NCI-H82 treated with DMSO at 0.1 percent for 48 hours (cell line): ENCODE measurements around the gene CHCHD1.
"Not testable (repeated sequence)": the region's sequence is repeated elsewhere in the genome, so short reads cannot be mapped to it uniquely, and the experiment has no call there.

ENCODE experiments used
- DNase-seq: peaks from one replicate; lab custom pipeline; 2025; ENCODE audit not compliant: unreplicated experiment; lab: John Stamatoyannopoulos, UW

The CHCHD1 gene

DNA sequence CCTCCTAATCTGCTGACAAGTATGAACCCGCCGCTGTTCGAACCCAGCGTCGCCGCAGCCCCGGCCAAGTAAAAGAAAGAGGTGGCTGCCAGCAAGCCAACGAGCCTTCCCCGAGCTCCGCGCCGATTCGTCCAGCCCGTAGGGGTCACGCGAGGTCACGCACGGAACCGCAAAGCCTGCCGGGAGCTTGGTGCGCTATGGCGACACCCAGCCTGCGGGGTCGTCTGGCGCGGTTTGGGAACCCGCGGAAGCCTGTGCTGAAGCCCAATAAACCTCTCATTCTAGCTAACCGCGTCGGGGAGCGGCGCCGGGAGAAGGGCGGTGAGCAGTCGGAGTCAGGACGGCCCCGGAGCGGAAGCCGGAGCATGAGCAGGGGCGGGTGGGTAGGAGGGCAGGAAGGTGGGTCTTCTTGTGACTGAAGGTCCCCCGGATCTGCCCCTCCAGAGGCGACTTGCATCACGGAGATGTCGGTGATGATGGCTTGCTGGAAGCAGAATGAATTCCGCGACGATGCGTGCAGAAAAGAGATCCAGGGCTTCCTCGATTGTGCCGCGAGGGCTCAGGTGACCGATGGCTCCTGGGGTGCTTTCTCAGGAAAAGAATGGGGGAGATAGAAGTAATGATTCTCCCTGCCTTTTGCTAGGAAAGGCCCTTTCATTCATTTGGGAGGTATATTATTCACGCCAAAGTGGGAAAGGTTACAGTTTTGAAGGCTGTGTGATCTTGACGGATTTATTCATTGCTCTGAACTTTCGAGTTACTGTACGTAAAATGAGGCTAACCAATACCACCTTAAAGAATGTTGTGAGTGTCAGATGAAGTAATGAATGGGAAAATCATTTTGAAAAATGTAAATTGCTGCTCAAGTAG is at the start of gene CHCHD1:
Gene CHCHD1, plus strand, starts transcription at position 170 of the 870 bp plus-strand sequence. Its CDS starts 28 bp downstream, at position 198.
- peak; percentile 22 for DNase-seq

DNA sequence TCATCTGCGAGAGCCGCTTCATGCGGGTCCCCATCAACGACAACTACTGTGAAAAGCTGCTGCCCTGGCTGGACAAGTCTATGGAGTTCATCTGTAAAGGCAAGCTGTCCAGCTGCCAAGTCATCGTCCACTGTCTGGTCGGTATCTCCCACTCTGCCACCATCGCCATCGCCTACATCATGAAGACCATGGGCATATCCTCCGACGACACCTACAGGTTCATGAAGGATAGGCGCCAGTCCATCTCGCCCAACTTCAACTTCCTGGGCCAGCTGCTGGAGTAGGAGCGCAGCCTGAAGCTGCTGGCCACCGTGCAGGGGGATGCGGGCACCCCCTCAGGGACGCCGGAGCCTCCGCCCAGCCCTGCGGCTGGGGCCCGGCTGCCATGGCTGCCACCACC is 49.4 kb upstream of the CHCHD1 start:
- DNase-seq = no peak

DNA sequence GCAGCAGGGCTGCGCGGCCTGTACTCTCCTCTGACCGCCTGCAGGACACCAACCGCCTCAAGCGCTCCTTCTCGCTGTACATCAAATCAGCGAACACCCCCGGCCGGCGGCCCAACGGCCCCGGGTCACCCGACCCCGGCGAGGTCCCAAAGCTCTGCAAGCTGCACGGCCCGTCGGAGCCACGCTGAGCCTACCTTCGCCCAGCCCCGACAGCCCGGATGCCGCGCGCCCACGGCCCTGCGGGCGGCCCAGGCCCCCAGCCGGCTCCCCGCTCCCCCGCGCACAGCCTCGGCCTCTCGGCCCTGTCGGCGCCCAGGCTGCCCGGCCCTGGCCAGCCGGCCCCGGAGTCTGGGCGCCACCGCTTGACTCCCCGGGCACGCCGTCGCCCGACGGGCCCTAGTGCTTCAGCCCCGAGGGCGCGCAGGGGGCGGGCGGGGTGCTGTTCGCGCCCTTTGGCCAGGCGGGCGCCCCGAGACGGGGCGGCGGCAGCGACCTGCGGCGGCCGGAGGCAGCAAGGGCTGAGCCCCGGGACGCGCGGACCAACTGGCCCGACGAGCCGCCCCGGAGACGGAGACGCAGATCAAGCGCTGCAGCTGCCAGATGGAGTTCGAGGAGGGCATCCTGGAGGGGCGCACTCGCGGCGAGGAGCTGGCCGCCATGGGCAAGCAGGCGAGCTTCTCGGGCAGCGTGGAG is 48.8 kb upstream of the CHCHD1 start:
- no peak for DNase-seq

DNA sequence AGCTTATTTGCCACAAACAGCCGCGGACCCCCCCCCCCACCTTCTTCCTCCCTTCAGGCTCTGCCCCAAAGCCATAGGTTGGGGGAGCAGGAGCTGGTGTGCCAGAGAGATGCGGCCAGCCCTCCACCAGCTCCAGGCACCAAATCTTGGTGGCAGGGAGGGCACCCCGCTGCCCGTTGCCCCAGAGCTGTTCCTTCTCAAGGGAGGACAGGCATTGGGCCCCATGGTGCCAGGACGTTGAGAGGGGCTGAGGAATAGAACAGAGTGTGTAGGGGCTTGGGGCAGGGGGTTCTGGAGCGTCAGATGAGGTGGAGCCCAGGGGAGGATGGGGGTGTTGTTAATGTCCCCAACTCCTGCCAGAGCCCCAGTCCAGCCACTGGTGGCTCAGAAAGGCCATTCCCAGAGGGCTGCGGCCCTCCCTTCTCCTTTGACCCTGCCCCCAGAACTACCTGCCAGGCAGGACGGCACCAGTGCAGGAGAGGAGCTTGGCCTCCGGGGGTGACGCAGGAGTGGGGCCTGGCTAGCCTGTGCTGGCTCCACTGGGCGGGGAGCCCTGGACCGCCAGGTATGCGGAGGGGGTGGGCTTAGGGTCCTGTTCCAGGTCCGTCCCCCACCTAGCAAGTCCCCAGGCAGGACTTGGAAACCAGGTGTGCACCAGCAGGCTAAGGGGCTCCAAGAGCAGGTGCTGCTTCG is 47.7 kb upstream of the CHCHD1 start:
- DNase-seq = no peak

DNA sequence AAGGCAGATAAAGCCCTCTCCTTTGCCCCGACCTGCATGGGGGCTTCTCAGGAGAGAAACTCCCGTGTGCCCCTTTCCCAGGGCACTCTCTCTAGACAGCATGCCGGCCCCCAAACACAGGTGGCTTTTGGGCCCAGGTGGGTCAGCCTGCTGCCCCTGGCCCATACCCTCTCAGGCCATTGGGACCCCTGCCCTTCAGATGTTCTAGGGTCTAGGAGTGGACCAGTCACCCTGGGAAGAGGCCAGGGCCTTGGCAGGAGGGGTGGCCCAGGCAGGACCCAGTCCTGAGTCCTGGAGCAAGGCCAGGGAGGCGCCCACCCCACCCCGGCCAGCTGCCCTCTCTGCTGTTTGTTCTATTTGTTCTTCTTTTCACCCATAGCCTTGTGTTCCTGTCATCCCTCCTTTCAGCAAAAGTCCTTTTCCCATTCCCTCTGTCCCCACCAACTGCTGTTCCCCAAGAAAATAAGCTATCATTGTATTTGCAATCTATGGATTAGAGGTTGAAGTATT is 47.0 kb upstream of the CHCHD1 start:
- no peak for DNase-seq

DNA sequence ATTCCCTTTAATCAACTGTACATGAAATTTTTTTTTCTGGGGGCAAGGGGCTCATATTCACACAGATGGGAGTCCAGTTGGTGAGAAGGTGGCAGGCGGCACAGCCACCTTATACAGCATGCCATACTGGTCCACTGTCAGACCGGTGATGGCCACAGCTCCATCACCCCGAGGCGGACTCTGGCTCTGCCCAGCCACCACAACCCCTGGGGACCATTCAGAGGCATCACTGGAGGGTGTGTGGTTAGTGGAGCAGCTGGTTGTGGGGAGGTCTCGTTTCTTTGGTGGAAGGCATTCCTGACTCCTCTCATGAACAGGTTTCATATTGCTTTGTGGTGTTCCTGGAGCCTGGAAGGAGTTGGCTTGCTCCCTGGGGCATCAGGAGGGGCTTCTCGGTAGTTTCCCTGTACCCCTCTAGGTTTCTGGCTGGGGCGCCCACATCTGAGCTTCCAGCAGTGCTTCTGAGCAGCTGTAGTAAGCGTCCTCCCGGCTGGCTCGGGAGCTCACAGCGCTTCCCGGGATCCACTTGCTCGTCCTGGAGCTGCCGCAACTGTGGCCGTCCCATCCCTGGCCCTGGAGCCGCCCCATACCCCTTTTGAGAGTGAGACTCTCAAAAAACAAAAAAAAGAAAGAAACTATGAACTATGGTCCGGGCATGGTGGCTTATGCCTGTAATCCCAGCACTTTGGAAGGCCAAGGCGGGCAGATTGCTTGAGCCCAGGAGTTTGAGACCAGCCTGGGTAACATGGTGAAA is 41.2 kb upstream of the CHCHD1 start:
- DNase-seq = not testable (repeated sequence)

DNA sequence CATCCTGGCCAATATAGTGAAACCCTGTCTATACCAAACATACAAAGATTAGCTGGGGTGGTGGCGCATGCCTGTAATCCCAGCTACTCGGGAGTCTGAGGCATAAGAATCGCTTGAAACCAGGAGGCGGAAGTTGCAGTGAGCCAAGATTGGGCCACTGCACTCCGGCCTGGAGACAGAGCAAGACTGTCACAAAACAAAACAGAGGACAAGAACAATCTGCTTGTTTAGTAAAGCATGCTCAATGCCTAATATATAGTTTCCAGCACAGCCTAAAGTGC is 39.5 kb upstream of the CHCHD1 start:
- no peak for DNase-seq

DNA sequence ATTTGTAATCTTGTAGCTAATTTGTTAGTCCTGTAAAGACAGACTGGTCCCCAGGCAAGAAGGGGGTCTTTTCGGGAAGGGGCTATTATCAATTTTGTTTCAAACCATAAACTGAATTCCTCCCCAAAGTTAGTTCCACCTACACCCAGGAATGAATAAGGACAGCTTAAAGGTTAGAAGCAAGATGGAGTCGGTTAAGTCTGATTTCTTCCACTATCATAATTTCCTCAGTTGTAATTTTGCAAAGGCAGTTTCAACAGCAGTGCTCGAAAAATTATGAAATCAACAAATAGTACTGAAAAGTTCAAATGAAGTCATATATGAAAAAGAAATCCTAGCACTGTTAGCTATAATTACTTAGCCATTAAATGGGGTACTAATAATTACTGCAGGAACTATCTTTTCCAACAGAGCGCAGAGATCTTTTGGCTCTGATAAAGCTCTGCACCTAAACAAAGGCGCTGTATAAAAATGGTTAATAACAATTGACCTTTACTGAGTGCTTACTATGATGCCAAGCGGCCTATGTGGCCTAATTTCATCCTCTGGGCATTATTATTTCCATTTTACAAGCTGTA is 38.4 kb upstream of the CHCHD1 start:
- DNase-seq = no peak

DNA sequence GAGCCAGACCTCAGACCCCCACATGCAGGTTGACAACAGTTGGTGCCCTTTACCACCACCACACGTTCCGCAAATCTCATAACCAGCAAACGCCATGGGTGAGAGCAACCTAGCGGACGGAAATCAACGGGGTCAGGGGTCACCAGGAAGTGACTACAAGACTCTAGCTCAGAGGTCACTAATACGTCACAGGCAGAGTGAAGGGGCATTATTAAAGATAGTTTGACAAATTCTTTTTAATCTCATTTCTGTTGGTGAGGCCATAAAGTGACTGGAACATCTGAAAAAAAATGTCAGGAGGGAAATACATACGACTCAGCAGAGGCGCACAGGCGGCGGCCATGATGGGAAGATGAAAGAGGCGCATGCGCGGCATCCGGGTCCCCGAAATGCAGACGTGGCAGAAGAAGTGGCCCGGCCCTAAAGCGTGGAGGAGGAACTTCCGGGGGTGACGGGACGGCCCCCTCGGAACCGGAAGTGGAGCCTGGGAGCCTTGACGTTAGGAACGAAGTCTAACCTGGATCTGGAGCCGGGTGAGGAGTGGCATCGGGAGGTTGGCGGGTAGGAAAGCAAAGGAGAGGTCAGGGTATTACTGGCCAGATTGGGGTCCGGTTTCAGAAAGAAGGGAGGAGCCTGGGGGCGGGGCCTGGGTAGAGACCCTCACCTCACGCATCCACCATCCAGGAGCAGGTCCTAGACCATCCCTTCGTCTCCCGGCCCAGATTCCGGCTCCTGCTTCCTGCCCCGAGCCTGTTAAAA is 37.8 kb upstream of the CHCHD1 start, which contains the start of gene SEC24C:
Gene SEC24C, plus strand, starts transcription at position 468 of the 759 bp plus-strand sequence. CDS start 2,461 bp downstream, outside the sequence.
- peak; percentile 81 for DNase-seq

DNA sequence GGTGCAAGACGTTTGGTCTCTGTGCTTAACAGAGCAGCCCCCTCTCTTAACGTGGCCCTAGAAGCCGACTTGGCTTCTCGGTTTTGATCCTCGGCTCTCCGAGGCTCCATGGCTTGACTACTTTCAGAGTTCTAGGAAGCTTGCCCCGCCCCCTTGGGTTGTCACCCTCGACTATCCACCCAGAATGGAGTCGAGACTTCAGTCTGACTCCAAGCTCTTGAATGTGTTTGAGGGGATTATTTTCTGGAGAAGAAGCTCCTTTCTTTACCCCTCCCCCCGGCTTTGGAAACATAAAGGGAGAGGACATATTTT is 37.2 kb upstream of the CHCHD1 start:
- no peak for DNase-seq

DNA sequence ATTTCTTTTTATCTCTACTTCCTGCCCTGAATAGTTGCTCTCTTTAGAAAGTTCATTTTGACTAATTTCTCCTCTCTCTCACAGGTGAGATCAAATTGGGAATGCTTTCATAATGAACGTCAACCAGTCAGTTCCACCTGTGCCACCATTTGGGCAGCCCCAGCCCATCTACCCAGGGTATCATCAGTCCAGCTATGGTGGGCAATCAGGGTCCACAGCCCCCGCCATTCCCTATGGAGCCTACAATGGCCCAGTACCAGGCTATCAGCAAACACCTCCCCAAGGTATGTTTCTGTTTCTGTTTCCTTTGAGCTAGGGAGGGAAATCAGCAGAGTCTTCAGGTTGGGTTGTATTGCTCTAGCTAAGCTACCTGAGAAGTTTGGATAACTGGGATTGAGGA is 35.1 kb upstream of the CHCHD1 start:
- DNase-seq = no peak

DNA sequence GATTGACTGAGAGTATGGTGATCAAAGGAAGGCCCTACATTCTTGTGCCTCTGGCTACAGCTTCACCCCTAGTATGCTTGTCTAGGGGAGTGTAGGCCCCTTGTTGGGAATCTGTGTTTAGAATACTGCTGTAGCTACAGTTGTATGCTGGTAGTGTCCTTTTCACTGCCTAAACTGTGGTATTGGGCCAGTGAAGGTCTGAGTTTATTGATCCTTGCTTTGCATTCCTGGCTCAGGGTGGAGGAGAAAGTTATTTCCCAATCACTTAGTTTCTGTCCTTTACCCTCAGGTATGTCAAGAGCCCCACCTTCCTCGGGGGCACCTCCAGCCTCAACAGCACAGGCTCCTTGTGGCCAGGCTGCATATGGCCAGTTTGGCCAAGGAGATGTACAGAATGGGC is 31.0 kb upstream of the CHCHD1 start:
- no peak for DNase-seq

DNA sequence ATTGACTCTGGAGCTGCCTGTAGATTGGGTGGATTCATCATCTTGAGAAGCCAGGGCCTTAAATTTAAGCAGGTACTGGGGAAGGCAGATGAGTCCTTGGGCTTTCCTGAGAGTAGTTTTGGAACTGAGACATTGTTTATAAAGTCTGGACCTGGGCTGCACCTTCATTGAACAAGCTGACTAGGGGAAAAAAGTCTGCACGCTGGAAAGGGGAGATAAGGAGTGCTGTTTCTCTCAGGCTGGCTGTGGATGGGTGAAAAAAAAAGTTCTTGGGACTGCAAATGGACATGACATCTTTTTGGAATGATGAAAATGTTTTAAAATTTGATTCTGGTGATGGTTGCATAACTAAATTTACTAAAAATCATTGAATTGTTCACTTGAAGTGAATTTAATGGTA is 25.7 kb upstream of the CHCHD1 start:
- no peak for DNase-seq

DNA sequence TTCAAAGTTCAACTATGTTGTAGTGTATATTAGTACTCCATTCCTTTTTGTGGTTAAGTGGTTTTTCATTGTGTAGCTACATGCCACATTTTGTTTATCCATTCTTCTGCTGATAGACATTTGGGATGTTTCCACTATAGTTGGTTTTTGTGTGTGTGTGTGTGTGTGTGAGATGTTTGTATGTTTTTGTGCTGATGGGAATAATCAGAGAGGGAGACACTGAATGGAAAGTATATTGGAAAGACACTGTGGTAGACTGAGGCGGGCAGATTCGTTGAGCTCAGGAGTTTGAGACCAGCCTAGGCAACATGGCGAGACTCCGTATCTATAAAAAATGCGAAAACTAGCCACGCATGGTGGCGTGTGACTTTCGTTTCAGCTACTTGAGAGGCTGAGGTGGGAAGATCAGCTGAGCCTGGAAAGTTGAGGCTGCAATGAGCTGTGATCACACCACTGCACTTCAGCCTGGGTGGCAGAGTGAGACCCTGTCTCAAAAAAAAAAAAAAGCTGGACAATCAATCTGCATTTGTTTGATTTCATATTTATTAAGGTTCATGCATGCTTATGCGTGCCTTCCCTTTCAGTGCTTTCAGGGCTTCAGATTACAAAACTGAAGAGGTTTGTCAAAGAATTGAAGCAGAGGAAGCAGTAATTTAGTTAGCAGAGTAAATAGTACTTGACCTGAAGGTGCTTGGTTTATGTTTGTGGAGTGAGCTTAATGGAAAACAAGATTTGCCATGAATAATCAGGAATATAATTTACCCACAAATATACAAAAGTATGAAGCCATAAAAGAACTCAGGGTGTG is 22.9 kb upstream of the CHCHD1 start:
- DNase-seq = no peak

DNA sequence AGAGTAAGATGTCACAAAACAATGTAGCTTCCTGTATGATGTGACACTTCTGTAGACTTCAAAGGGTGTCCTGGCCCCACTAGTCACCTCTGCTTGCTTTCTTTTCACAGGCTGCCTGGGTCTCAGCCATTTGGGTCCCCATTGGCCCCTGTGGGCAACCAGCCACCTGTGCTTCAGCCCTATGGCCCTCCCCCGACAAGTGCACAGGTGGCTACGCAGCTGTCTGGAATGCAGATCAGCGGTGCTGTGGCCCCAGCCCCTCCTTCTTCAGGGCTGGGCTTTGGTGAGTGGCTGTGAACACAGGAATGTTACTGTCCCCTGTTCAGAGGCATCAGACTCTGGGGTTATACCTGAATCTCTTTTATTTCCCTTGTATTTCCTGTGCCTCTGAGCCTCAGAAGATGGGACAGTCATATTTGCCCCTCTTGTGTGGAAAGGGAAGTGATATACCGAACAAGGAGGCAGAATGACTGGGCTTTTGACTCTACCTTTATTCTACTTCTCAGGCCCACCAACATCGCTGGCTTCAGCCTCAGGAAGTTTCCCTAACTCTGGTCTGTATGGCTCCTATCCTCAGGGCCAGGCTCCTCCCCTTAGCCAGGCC is 22.2 kb upstream of the CHCHD1 start:
- DNase-seq = no peak

DNA sequence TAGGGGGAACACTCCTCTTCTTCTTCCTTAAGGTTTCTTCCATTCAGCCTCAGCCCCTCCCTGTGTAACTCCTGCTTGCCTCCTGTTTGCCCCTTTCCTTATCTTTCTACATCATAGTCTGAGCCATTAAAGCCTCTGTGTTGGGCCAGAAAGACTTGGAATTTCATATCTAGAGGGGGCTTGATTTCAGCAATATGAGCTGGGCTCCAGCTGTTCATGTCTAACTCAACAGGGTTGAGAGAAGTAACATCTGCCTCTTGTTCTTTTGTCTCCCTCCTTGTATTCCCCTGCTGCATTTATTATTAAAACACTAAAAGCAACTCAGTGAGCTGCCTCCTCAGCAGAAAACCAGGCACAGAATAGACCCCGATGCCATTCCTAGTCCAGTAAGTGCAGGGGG is 20.1 kb upstream of the CHCHD1 start:
- DNase-seq = no peak

DNA sequence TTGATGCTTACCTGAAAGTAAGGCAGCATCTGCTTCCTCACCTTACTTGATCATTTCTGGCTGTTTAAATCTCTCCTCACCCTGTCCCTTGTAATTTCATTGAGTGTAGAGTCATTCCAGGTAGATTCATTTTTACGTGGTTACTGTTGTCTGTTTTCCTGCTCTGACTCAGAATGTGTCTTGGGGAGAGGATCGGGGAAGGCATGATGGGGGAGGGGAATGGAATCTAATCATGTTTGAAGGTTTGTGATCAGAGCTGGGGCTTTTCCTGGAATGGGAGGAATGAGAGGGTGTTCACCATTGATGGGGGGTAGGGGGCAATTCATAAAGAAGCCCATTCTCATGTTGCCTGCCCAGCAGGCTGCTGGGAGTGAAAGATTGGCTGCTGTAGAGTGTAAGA is 18.9 kb upstream of the CHCHD1 start:
- no peak for DNase-seq

DNA sequence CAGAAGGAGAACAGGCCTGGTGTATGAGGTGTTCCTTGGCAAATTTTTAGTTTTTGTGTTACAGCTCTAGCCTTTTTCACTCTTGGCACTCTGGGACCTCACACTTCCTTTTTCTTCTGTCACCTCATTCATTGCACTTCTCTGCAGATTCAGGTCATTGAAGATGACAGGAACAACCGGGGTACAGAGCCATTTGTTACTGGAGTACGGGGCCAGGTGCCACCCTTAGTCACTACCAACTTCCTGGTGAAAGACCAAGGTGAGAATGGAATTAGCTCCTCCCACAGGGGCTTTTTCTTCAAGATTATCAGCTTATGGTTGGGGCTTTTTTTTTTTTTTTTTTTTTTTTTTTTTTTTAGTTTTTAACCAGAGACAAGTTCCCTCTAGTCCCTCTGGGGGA is 18.5 kb upstream of the CHCHD1 start:
- no peak for DNase-seq

DNA sequence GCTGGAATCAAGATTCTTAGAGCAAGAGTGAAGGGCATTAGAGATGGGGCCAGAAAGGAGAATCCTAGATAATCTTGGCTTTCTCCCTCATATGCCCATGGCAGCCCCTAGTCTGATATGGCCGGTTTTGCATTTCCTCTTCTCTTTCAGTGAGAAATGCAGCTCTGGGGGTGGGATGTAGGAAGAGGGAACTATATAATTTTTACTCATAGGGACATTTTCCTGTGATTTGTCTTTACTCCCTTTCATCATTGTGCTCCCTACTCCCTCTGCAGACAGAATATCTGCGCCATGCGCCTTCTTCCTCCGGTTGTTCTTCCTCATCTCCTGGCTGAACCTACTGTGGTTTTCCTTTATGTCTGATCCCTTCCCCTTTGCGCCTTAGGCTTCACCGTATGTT is 16.8 kb upstream of the CHCHD1 start:
- DNase-seq = no peak
